ENCODE results near the gene DYRK1B.

- TF ChIP-seq CTCF (conservative IDR thresholded peaks at IDR 0.05; ENCODE audit: low read depth, low read length) (no peak), EZH2phosphoT487 (IDR thresholded peaks at IDR 0.05; ENCODE audit: borderline replicate concordance, low read length) (no peak)
These were observed 38.2 kb upstream of the DYRK1B start for GRCh38 chr19:39871886-39872866.
